Peyer's patch (tissue), 4 donors: Measurements from ENCODE around the gene INPP4A.

Source experiments
- POLR2A ChIP-seq, 2 donors: fragments of 450-650 bp; IDR thresholded peaks; one replicate each; pipeline ENCODE4 v1.5.1; 2017; ENCODE audit warnings: antibody characterized with exemption in 2 of 2, mild to moderate bottlenecking in 2 of 2, moderate library complexity in 2 of 2
- TF ChIP-seq, protein P1 (sequence below), 6 experiments: fragments of 450-650 bp in 4 of 6; fragments of 200-600 bp in 2 of 6; sonication (generic) in 1 of 6; IDR thresholded peaks; one replicate each; pipeline ENCODE4 v1.5.1; 2017 to 2019; ENCODE audit warnings: antibody characterized with exemption in 6 of 6, mild to moderate bottlenecking in 3 of 6, moderate library complexity in 1 of 6

DNA sequence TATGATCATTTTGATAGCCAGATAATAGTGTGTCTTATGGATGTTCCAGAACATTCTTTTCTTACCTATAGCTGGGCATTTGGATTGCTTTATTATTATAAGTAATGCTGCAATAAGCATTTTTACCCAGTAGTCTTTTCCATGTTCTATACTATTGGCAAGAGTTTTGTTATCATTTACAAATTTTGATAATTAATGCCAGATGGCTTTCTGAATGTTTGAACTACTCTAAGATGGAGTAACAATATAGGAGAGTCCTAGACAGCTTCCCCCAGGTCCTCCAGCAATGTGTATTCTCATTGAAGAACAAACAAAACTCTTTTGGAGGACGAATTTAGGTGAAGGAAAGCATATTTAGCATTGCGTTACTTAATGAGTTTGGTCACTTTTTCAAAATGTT is 73.0 kb downstream of the INPP4A start:
- TF ChIP-seq, protein P1, sequence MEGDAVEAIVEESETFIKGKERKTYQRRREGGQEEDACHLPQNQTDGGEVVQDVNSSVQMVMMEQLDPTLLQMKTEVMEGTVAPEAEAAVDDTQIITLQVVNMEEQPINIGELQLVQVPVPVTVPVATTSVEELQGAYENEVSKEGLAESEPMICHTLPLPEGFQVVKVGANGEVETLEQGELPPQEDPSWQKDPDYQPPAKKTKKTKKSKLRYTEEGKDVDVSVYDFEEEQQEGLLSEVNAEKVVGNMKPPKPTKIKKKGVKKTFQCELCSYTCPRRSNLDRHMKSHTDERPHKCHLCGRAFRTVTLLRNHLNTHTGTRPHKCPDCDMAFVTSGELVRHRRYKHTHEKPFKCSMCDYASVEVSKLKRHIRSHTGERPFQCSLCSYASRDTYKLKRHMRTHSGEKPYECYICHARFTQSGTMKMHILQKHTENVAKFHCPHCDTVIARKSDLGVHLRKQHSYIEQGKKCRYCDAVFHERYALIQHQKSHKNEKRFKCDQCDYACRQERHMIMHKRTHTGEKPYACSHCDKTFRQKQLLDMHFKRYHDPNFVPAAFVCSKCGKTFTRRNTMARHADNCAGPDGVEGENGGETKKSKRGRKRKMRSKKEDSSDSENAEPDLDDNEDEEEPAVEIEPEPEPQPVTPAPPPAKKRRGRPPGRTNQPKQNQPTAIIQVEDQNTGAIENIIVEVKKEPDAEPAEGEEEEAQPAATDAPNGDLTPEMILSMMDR (IDR thresholded peaks at IDR 0.05): no peak
- TF ChIP-seq POLR2A (IDR thresholded peaks at IDR 0.05): no peak
